ENCODE data around the gene RORC. TPM values are rescaled to one million over a fixed set of nuclear protein-coding genes. Genes with fewer than 3 reads are reported as not detected.

Gene RORC
- total and polyA plus RNA-seq, 12 donors: 4.0 to 21.0 (median 13.3) TPM

DNA sequence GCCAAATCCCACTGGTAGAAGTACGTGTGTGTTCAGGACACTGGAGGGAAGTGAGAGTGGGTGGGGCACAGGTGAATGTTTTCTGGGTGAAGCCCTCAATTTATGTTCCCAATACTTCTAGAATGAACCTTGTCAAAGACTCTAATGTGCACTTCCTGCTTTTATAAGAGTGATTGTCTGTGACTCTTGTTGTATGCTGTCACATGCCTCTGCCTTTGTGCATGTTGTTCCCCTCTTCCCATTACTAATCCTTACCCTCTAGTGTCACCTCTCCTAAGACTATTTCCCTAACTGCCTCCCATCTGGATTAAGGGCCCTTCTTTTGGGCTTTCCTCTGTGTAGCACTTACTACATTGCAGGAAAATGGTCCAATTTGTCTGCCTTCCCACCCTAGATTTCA, 23.8 kb downstream of the RORC start:
- WGBS, 2 donors: 69 to 77% methylated on average over 1 of the region's 1 CpG
- H3K4me1 ChIP-seq: no peaks in the 10 kb centered on the region
- no peak for DNase-seq
- no peak overlapping the region for H3K4me3 ChIP-seq
- ATAC-seq: no peak
- H3K27ac ChIP-seq: no peak overlapping the region
- TF ChIP-seq, protein P1, sequence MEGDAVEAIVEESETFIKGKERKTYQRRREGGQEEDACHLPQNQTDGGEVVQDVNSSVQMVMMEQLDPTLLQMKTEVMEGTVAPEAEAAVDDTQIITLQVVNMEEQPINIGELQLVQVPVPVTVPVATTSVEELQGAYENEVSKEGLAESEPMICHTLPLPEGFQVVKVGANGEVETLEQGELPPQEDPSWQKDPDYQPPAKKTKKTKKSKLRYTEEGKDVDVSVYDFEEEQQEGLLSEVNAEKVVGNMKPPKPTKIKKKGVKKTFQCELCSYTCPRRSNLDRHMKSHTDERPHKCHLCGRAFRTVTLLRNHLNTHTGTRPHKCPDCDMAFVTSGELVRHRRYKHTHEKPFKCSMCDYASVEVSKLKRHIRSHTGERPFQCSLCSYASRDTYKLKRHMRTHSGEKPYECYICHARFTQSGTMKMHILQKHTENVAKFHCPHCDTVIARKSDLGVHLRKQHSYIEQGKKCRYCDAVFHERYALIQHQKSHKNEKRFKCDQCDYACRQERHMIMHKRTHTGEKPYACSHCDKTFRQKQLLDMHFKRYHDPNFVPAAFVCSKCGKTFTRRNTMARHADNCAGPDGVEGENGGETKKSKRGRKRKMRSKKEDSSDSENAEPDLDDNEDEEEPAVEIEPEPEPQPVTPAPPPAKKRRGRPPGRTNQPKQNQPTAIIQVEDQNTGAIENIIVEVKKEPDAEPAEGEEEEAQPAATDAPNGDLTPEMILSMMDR (IDR thresholded peaks at IDR 0.05): no peak
- peaks cover 0 to 7% (median 0%) of the 10 kb centered on the region in 7 donors for H3K27me3 ChIP-seq
- no peaks in the 10 kb centered on the region for H3K9me3 ChIP-seq
- intact Hi-C loops (cut with DNase I): loop anchor here in 1 of 10 donors (10.0 kb wide), 1 partner anchor 53 kb away; no protein-coding TSS in a partner anchor
- H3K36me3 ChIP-seq: no peaks in the 10 kb centered on the region

DNA sequence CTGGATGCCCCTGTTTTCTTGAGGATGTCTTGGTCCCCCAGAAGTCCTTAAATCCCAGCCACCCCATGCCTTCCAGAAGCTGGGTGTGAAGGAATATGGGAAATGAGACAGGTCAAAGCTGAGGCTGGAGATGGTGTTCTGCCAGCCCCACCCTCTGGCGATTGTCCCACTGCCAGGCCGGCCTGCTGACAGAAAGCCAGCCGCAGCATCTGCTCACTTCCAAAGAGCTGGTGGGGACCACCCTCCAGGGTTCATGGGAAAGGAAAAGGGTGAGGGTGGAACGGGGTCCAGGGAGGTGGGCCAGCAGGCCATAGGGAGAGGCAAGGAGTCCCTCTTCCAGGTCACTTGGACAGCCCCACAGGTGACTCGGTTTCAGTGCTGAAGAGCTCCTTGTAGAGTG, 24.5 kb downstream of the RORC start:
- intact Hi-C loops (cut with DNase I): loop anchor here in 1 of 10 donors (10.0 kb wide), 1 partner anchor 52 kb away; no protein-coding TSS in a partner anchor
- WGBS, 2 donors: 69 to 72% methylated on average over 5 of the region's 5 CpGs
- peaks cover 0 to 7% (median 0%) of the 10 kb centered on the region in 7 donors for H3K27me3 ChIP-seq
- TF ChIP-seq, protein P1 (IDR thresholded peaks at IDR 0.05): no peak
- no peaks in the 10 kb centered on the region for H3K9me3 ChIP-seq
- no peak overlapping the region for H3K27ac ChIP-seq
- DNase-seq (no peak), ATAC-seq (no peak)
- no peaks in the 10 kb centered on the region for H3K4me1 ChIP-seq
- no peaks in the 10 kb centered on the region for H3K36me3 ChIP-seq
- no peak overlapping the region for H3K4me3 ChIP-seq

DNA sequence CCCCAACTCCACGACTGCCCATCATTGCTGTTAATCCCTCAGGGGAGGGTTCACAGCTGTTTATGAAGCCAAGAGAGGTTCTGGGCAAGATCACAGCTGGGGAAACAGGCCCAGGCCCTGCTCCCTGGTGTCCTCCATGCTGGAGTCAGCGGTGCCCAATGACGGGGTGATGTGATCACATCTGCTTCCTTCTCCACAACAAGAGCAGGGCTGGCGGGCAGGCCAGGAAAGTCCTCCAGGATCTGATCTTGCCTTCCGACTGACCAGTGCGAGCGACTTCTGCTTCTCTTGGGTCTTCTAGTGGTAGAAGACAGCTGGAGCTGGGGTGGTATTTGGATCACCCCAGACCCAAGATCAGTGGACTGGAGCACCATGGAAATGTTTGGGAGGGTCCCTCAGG, 25.4 kb downstream of the RORC start:
- ATAC-seq (no peak), DNase-seq (no peak)
- Histone ChIP-seq H3K4me3 (no peak overlapping the region), H3K27me3 (peaks cover 0 to 7% (median under 1%) of the 10 kb centered on the region in 7 donors), H3K4me1 (no peaks in the 10 kb centered on the region), H3K9me3 (no peaks in the 10 kb centered on the region), H3K36me3 (no peaks in the 10 kb centered on the region), H3K27ac (no peak overlapping the region)
- intact Hi-C loops (cut with DNase I): loop anchor here in 1 of 10 donors (10.0 kb wide), 1 partner anchor 51 kb away; no protein-coding TSS in a partner anchor
- TF ChIP-seq, protein P1 (IDR thresholded peaks at IDR 0.05): no peak
- WGBS, 2 donors: 84 to 86% methylated on average over 7 of the region's 7 CpGs

DNA sequence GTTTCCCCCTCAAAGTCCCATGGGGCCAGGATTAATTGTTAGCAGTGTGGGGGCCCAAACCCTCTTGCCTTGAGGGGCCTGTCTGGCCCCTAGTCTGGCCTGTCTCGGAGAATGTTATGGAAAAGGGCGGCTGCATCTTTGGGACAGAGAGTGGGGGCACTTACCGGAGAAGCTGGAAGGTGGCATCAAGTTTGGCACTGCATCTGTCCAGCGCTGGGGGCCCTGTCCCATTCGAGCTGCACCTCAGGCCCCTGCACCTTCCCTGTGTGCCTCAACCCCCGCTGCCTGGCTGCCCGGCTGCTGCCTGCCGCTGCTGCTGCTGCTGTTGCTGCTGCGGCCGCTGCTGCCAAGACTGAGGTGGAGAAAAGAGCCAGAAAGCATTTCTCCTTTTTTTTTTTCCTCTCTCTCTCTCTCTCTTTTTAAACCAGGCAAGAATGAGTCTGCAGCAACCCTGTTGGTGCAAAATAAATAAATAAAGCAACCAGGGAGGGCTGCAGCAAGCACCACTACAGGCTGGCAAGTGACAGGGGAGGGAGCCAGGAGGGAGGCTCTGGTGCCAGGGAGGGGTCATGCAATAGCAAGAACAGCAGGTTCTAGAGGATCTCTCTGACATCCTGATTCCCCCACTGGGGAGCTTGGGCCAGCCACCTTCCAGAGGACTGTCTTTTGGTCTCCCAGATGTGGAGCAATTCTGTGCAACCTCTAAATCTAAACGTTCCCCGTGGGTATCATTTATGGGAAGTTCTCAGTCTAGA, 26.4 kb downstream of the RORC start, which contains the start of gene LINGO4:
Gene LINGO4 (minus strand): TSS at position 354 of the 755 bp plus-strand sequence. CDS start 2,715 bp downstream, outside the sequence.
- H3K36me3 ChIP-seq: no peaks in the 10 kb centered on the region
- intact Hi-C loops (cut with DNase I): loop anchor here in 1 of 10 donors (10.0 kb wide), 1 partner anchor 50 kb away; no protein-coding TSS in a partner anchor
- DNase-seq: no peak

More for the DNA sequence above, 26.4 kb downstream of the RORC start, which contains the start of gene LINGO4:
- Histone ChIP-seq H3K27ac (no peak within 1 kb of the TSS), H3K4me3 (no peak within 1 kb of the TSS), H3K4me1 (no peaks in the 10 kb centered on the region), H3K27me3 (peaks cover 0 to 16% (median 5%) of the 10 kb centered on the region in 7 donors), H3K9me3 (no peaks in the 10 kb centered on the region)
- no peak for ATAC-seq
- TF ChIP-seq, protein P1 (IDR thresholded peaks at IDR 0.05): no peak
- WGBS, 2 donors: 62% methylated on average over 12 of the region's 12 CpGs
